ENCODE measurements around the gene COX6B2. TPM values are rescaled to one million over a fixed set of nuclear protein-coding genes. Genes with fewer than 3 reads are reported as not detected.

Gene COX6B2
- polyA plus RNA-seq, 1 of the 3 experiments (the other 2 are of a cell fraction), result 0.74 TPM

DNA sequence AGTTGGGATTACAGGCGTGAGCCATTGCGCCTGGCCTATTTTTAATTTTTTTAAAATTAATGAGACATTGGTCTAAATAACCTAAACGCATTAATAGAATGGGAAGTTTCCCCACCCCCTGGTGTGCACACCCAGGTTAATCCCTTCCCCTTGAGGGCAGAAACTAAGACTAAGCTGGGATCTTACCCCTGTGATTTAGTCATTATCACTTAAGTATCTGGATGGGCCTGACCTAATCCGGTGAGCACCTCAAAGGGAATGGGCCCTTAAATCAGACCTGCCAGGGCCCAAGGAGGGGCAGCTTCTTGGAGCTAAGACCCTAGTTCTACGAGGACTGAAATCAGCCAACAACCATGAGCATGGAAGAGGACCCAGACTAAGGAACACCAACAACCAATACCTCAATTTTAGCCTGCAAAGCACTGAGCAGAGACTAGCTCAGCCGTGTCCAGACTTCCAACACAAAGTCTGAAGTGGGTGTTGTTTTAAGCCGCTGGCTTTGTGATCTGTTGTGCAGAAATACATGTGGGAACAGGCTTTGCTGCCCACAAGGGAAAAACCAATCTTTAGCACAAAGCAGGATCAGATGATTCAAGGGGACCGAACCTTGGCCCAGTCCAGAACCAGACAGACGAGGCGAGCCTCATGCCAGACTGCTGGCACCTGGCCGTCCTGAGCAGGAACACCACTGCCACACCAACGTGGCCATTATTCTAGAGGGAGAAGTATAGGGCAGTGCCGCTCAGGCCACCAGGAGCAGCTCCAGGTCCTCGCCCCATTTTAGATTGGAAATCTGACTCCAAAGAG, 46.0 kb upstream of the COX6B2 start:
- POLR2A ChIA-PET, result interaction anchor here (1.0 to 2.8 kb wide), 5 partner anchors 7 to 41 kb away, joined by 3 to 10 read pairs (median 8); partner anchors contain the start of gene UBE2S
- peaks cover 49% of the 10 kb centered on the region for H4K20me1 ChIP-seq (ENCODE audit: insufficient read depth)
- 91% methylated on average over 11 of the region's 14 CpGs for WGBS (ENCODE audit: low lambda C conversion rate)

DNA sequence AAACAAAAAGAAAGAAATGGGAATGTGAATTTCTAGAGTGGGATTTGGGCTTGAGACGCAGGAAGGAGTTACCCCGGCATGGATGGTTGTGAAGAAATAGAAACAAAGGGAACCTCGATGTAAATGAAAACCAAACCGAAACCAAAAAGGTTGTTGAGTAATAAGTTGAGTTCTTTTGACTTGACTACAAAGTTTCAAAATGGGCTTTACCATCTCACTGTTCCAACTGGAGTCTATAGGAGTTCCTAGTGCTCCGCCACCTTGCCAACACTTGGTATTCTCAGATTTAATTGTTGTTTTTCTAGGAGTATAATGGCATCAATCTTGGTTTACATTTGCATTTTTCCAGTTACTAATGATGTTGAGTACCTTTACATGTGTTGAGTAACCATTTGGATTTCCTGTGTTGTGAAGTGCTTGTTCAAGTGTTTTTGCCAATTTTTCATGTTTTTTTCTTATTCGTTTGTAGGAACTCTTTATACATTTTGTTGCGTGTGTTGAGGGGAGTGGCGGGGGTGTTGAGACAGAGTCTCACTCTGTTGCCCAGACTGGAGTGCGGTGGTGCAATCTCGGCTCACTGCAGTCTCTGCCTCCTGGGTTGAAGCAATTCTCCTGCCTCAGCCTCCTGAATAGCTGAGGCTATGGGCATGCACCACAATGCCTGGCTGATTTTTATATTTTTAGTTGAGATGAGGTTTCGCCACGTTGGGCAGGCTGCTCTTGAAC, 43.8 kb upstream of the COX6B2 start:
- no peaks in the 10 kb centered on the region for H3K9me3 ChIP-seq
- no peak overlapping the region for H3K27ac ChIP-seq (ENCODE audit: low read depth in 2 of 2, low read length in 1 of 2)
- H3K36me3 ChIP-seq (replicated peaks in 1 of 2; ENCODE audit: control insufficient read depth in 1 of 2, insufficient read depth in 2 of 2, low read length in 1 of 2), result peaks cover 18 to 28% of the 10 kb centered on the region in 2 experiments
- H3K27me3 ChIP-seq (ENCODE audit: insufficient read depth), result no peaks in the 10 kb centered on the region
- H3K4me2 ChIP-seq, result no peak overlapping the region
- peaks cover 15% of the 10 kb centered on the region; the same call in 1 of the 2 replicates for H3K79me2 ChIP-seq (ENCODE audit: insufficient read depth)
- H4K20me1 ChIP-seq (ENCODE audit: insufficient read depth), result peaks cover 29% of the 10 kb centered on the region
- no peak for DNase-seq
- no peak overlapping the region for H3K4me3 ChIP-seq (ENCODE audit: low read depth in 2 of 2, low read length in 1 of 2)
- no peak overlapping the region for H3K9ac ChIP-seq
- POLR2A ChIA-PET, result interaction anchor here (1.6 to 2.8 kb wide), 4 partner anchors 7 to 9 kb away, joined by 7 to 10 read pairs (median 8); partner anchors contain the start of gene UBE2S
- 98% methylated on average over 10 of the region's 12 CpGs for WGBS (ENCODE audit: low lambda C conversion rate)
- peaks cover 7 to 8% of the 10 kb centered on the region in 2 experiments; a peak in 1 of 4 replicates for H3K4me1 ChIP-seq (ENCODE audit: control insufficient read depth in 1 of 2, insufficient read depth in 2 of 2, low read depth in 1 of 2, low read length in 1 of 2)
- CTCF ChIA-PET, result interaction anchor here (0.9 to 2.9 kb wide), 2 partner anchors 20 to 97 kb away, joined by 3 to 8 read pairs; no protein-coding TSS in a partner anchor
- H3K9me2 ChIP-seq, result no peaks in the 10 kb centered on the region
- H2AFZ ChIP-seq (ENCODE audit: low read depth), result no peak overlapping the region
- peaks cover 46% of the 10 kb centered on the region for H3F3A ChIP-seq (replicated peaks; ENCODE audit: insufficient read depth)
- TF ChIP-seq YY1 (IDR thresholded peaks at IDR 0.05; ENCODE audit: low read depth) (no peak), ELF1 (IDR thresholded peaks at IDR 0.05) (no peak), TCF12 (IDR thresholded peaks at IDR 0.05) (no peak), MEF2A (IDR thresholded peaks at IDR 0.05; ENCODE audit: borderline replicate concordance, low read depth) (no peak), RAD21 (IDR thresholded peaks at IDR 0.05; ENCODE audit: low read length) (no peak), GABPA (IDR thresholded peaks at IDR 0.05; ENCODE audit: low read depth) (no peak), EP300 (IDR thresholded peaks at IDR 0.05; ENCODE audit: borderline replicate concordance in 1 of 2, low read depth in 1 of 2, low read length in 1 of 2) (no peak), JUND (IDR thresholded peaks at IDR 0.05) (no peak), RFX5 (IDR thresholded peaks at IDR 0.05; ENCODE audit: low read length) (no peak)
- TF ChIP-seq, protein P1, sequence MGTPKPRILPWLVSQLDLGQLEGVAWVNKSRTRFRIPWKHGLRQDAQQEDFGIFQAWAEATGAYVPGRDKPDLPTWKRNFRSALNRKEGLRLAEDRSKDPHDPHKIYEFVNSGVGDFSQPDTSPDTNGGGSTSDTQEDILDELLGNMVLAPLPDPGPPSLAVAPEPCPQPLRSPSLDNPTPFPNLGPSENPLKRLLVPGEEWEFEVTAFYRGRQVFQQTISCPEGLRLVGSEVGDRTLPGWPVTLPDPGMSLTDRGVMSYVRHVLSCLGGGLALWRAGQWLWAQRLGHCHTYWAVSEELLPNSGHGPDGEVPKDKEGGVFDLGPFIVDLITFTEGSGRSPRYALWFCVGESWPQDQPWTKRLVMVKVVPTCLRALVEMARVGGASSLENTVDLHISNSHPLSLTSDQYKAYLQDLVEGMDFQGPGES (IDR thresholded peaks at IDR 0.05; ENCODE audit: low read depth, low read length), result no peak
- TF ChIP-seq, protein P2, sequence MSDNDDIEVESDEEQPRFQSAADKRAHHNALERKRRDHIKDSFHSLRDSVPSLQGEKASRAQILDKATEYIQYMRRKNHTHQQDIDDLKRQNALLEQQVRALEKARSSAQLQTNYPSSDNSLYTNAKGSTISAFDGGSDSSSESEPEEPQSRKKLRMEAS (IDR thresholded peaks at IDR 0.05; ENCODE audit: low read depth), result no peak
- TF ChIP-seq, protein P3, sequence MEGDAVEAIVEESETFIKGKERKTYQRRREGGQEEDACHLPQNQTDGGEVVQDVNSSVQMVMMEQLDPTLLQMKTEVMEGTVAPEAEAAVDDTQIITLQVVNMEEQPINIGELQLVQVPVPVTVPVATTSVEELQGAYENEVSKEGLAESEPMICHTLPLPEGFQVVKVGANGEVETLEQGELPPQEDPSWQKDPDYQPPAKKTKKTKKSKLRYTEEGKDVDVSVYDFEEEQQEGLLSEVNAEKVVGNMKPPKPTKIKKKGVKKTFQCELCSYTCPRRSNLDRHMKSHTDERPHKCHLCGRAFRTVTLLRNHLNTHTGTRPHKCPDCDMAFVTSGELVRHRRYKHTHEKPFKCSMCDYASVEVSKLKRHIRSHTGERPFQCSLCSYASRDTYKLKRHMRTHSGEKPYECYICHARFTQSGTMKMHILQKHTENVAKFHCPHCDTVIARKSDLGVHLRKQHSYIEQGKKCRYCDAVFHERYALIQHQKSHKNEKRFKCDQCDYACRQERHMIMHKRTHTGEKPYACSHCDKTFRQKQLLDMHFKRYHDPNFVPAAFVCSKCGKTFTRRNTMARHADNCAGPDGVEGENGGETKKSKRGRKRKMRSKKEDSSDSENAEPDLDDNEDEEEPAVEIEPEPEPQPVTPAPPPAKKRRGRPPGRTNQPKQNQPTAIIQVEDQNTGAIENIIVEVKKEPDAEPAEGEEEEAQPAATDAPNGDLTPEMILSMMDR (IDR thresholded peaks at IDR 0.05), result no peak
- TF ChIP-seq, protein P4, sequence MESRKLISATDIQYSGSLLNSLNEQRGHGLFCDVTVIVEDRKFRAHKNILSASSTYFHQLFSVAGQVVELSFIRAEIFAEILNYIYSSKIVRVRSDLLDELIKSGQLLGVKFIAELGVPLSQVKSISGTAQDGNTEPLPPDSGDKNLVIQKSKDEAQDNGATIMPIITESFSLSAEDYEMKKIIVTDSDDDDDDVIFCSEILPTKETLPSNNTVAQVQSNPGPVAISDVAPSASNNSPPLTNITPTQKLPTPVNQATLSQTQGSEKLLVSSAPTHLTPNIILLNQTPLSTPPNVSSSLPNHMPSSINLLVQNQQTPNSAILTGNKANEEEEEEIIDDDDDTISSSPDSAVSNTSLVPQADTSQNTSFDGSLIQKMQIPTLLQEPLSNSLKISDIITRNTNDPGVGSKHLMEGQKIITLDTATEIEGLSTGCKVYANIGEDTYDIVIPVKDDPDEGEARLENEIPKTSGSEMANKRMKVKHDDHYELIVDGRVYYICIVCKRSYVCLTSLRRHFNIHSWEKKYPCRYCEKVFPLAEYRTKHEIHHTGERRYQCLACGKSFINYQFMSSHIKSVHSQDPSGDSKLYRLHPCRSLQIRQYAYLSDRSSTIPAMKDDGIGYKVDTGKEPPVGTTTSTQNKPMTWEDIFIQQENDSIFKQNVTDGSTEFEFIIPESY (IDR thresholded peaks at IDR 0.05; ENCODE audit: borderline replicate concordance, low read depth), result no peak
- TF ChIP-seq, protein P5, sequence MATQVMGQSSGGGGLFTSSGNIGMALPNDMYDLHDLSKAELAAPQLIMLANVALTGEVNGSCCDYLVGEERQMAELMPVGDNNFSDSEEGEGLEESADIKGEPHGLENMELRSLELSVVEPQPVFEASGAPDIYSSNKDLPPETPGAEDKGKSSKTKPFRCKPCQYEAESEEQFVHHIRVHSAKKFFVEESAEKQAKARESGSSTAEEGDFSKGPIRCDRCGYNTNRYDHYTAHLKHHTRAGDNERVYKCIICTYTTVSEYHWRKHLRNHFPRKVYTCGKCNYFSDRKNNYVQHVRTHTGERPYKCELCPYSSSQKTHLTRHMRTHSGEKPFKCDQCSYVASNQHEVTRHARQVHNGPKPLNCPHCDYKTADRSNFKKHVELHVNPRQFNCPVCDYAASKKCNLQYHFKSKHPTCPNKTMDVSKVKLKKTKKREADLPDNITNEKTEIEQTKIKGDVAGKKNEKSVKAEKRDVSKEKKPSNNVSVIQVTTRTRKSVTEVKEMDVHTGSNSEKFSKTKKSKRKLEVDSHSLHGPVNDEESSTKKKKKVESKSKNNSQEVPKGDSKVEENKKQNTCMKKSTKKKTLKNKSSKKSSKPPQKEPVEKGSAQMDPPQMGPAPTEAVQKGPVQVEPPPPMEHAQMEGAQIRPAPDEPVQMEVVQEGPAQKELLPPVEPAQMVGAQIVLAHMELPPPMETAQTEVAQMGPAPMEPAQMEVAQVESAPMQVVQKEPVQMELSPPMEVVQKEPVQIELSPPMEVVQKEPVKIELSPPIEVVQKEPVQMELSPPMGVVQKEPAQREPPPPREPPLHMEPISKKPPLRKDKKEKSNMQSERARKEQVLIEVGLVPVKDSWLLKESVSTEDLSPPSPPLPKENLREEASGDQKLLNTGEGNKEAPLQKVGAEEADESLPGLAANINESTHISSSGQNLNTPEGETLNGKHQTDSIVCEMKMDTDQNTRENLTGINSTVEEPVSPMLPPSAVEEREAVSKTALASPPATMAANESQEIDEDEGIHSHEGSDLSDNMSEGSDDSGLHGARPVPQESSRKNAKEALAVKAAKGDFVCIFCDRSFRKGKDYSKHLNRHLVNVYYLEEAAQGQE (IDR thresholded peaks at IDR 0.05; ENCODE audit: low read depth, low read length), result no peak

More for the DNA sequence above, 46.0 kb upstream of the COX6B2 start:
- H3K4me1 ChIP-seq (ENCODE audit: control insufficient read depth in 1 of 2, insufficient read depth in 2 of 2, low read depth in 1 of 2, low read length in 1 of 2), result peaks cover 9 to 12% of the 10 kb centered on the region in 2 experiments; a peak in 2 of 4 replicates
- no peak overlapping the region for H3K4me2 ChIP-seq
- H3K4me3 ChIP-seq (ENCODE audit: low read depth in 2 of 2, low read length in 1 of 2), result no peak overlapping the region
- H3K27me3 ChIP-seq (ENCODE audit: insufficient read depth), result no peaks in the 10 kb centered on the region
- CTCF ChIA-PET, result interaction anchor here (1.4 to 2.2 kb wide), 3 partner anchors 12 to 109 kb away, joined by 4 to 5 read pairs (median 5); no protein-coding TSS in a partner anchor
- DNase-seq, result no peak
- H3K9ac ChIP-seq, result no peak overlapping the region
- H3K36me3 ChIP-seq (replicated peaks in 1 of 2; ENCODE audit: control insufficient read depth in 1 of 2, insufficient read depth in 2 of 2, low read length in 1 of 2), result peaks cover 26 to 30% of the 10 kb centered on the region in 2 experiments
- no peaks in the 10 kb centered on the region for H3K9me2 ChIP-seq
- H3K79me2 ChIP-seq (ENCODE audit: insufficient read depth), result peaks cover 36% of the 10 kb centered on the region
- TF ChIP-seq FOSL2 (IDR thresholded peaks at IDR 0.05; ENCODE audit: borderline replicate concordance, low read depth), result no peak
- TF ChIP-seq RFX5 (IDR thresholded peaks at IDR 0.05; ENCODE audit: low read length), result no peak
- no peak for TF ChIP-seq NFIC (IDR thresholded peaks at IDR 0.05; ENCODE audit: borderline replicate concordance)
- peaks cover 50% of the 10 kb centered on the region for H3F3A ChIP-seq (replicated peaks; ENCODE audit: insufficient read depth)
- no peak overlapping the region for H2AFZ ChIP-seq (ENCODE audit: low read depth)
- H3K27ac ChIP-seq (ENCODE audit: low read depth in 2 of 2, low read length in 1 of 2), result no peak overlapping the region; a peak in 1 of 4 replicates
- no peaks in the 10 kb centered on the region for H3K9me3 ChIP-seq
